HEK293 (cell line): ENCODE results near the gene LRRFIP1.

Experiments
- CTCF ChIA-PET: fragments of 350-600 bp; formaldehyde crosslinking; extraction: SDS; loops from one replicate; lab custom pipeline; 2021; ENCODE audit warnings: antibody characterized with exemption; lab: Yijun Ruan, JAX
- POLR2A ChIA-PET: fragments of 300-600 bp; formaldehyde crosslinking; extraction: SDS; loops from one replicate; lab custom pipeline; 2020; ENCODE audit warnings: antibody characterized with exemption, inconsistent platforms; lab: Yijun Ruan, JAX
- H3K27ac ChIP-seq: fragments of 200-500 bp; sonication (Bioruptor generic); 2 replicates; pipeline ENCODE4 v1.5.1; 2014; ENCODE audit warnings: low read depth, low read length, control low read depth, inconsistent platforms; ENCODE audit errors: extremely low read depth
- H3K36me3 ChIP-seq, 2 experiments: fragments of 200-500 bp in 1 of 2; sonication (Bioruptor generic) in 1 of 2; 1 replicate in 1 of 2; 2 replicates in 1 of 2; pipeline ENCODE4 v1.5.1; 2014 to 2017; ENCODE audit warnings: inconsistent platforms in 2 of 2, low read length in 2 of 2; ENCODE audit not compliant: control insufficient read depth in 2 of 2, insufficient read depth in 1 of 2
- H3K4me1 ChIP-seq: fragments of 200-500 bp; sonication (Bioruptor generic); 2 replicates; pipeline ENCODE4 v1.5.1; 2014; ENCODE audit warnings: mild to moderate bottlenecking, low read length, inconsistent platforms; ENCODE audit not compliant: control insufficient read depth, insufficient read depth
- H3K4me3 ChIP-seq: 2 replicates; pipeline ENCODE4 v1.5.1; 2011; ENCODE audit warnings: low read depth, mild to moderate bottlenecking, control low read depth, low read length, moderate library complexity
- H3K9me3 ChIP-seq: fragments of 200-500 bp; sonication (Bioruptor generic); 2 replicates; pipeline ENCODE4 v1.5.1; 2014; ENCODE audit warnings: low read depth, low read length, inconsistent platforms; ENCODE audit not compliant: control insufficient read depth, insufficient read depth
- ATF2 ChIP-seq: fragments of 450-650 bp; formaldehyde crosslinking; IDR thresholded peaks from 2 replicates; pipeline ENCODE4 v1.5.1; 2016; ENCODE audit warnings: missing biosample characterization, missing genetic modification characterization, low read depth
- ELK4 ChIP-seq: IDR thresholded peaks from 2 replicates; pipeline ENCODE4 v1.6.1; 2011; ENCODE audit warnings: mild to moderate bottlenecking, low read depth, low read length, borderline replicate concordance
- GLI2 ChIP-seq: fragments of 450-650 bp; formaldehyde crosslinking; IDR thresholded peaks from 2 replicates; pipeline ENCODE4; 2017; ENCODE audit warnings: missing biosample characterization, missing genetic modification characterization, low read depth, borderline replicate concordance
- PATZ1 ChIP-seq: fragments of 450-650 bp; formaldehyde crosslinking; IDR thresholded peaks from 2 replicates; pipeline ENCODE4 v1.5.1; 2016; ENCODE audit warnings: missing biosample characterization, missing genetic modification characterization
- PRDM4 ChIP-seq: fragments of 450-650 bp; formaldehyde crosslinking; IDR thresholded peaks from 2 replicates; pipeline ENCODE4 v1.5.1; 2017; ENCODE audit warnings: missing biosample characterization, missing genetic modification characterization
- SCRT2 ChIP-seq: fragments of 450-650 bp; formaldehyde crosslinking; IDR thresholded peaks from 2 replicates; pipeline ENCODE4 v1.5.1; 2016; ENCODE audit warnings: missing biosample characterization, missing genetic modification characterization
- WT1 ChIP-seq: fragments of 450-650 bp; formaldehyde crosslinking; IDR thresholded peaks from 2 replicates; pipeline ENCODE4 v1.5.1; 2016; ENCODE audit warnings: missing biosample characterization, missing genetic modification characterization
- YY1 ChIP-seq: fragments of 450-650 bp; formaldehyde crosslinking; IDR thresholded peaks from 2 replicates; pipeline ENCODE4 v1.5.1; 2018; ENCODE audit warnings: missing biosample characterization, missing genetic modification characterization
- ZBTB20 ChIP-seq: fragments of 450-650 bp; formaldehyde crosslinking; IDR thresholded peaks from 2 replicates; pipeline ENCODE4 v1.5.1; 2016; ENCODE audit warnings: missing biosample characterization, missing genetic modification characterization
- ZBTB21 ChIP-seq: fragments of 450-650 bp; formaldehyde crosslinking; IDR thresholded peaks from 2 replicates; pipeline ENCODE4 v1.5.1; 2017; ENCODE audit warnings: missing biosample characterization, missing genetic modification characterization
- ZFP3 ChIP-seq: fragments of 450-650 bp; formaldehyde crosslinking; IDR thresholded peaks from 2 replicates; pipeline ENCODE4 v1.5.1; 2016; ENCODE audit warnings: low read depth, missing biosample characterization, missing genetic modification characterization
- ZNF133 ChIP-seq: fragments of 450-650 bp; formaldehyde crosslinking; IDR thresholded peaks from 2 replicates; pipeline ENCODE4 v1.5.1; 2016; ENCODE audit warnings: missing biosample characterization, missing genetic modification characterization
- ZNF223 ChIP-seq: fragments of 450-650 bp; formaldehyde crosslinking; IDR thresholded peaks from 2 replicates; pipeline ENCODE4 v1.5.1; 2016; ENCODE audit warnings: missing biosample characterization, missing genetic modification characterization
- ZNF239 ChIP-seq: fragments of 450-650 bp; formaldehyde crosslinking; IDR thresholded peaks from 2 replicates; pipeline ENCODE4 v1.5.1; 2016; ENCODE audit warnings: missing biosample characterization, missing genetic modification characterization
- ZNF324 ChIP-seq: fragments of 450-650 bp; formaldehyde crosslinking; IDR thresholded peaks from 2 replicates; pipeline ENCODE4 v1.5.1; 2016; ENCODE audit warnings: missing biosample characterization, missing genetic modification characterization
- ZNF394 ChIP-seq: fragments of 450-650 bp; formaldehyde crosslinking; IDR thresholded peaks from 2 replicates; pipeline ENCODE4 v1.5.1; 2016; ENCODE audit warnings: missing biosample characterization, missing genetic modification characterization, mild to moderate bottlenecking, moderate library complexity, borderline replicate concordance
- ZNF48 ChIP-seq: fragments of 450-650 bp; formaldehyde crosslinking; IDR thresholded peaks from 2 replicates; pipeline ENCODE4 v1.5.1; 2016; ENCODE audit warnings: missing biosample characterization, missing genetic modification characterization
- ZNF529 ChIP-seq: fragments of 450-650 bp; formaldehyde crosslinking; IDR thresholded peaks from 2 replicates; pipeline ENCODE4 v1.5.1; 2017; ENCODE audit warnings: missing genetic modification characterization, missing biosample characterization; ENCODE audit not compliant: insufficient replicate concordance
- ZNF555 ChIP-seq: fragments of 450-650 bp; formaldehyde crosslinking; conservative IDR thresholded peaks from 2 replicates; pipeline ENCODE4 v1.5.1; 2017; ENCODE audit warnings: missing biosample characterization, mild to moderate bottlenecking, missing genetic modification characterization, inconsistent platforms
- ZNF560 ChIP-seq: fragments of 450-650 bp; formaldehyde crosslinking; IDR thresholded peaks from 2 replicates; pipeline ENCODE4 v1.5.1; 2017; ENCODE audit warnings: missing biosample characterization, missing genetic modification characterization, borderline replicate concordance
- ZNF561 ChIP-seq: fragments of 450-650 bp; IDR thresholded peaks from 2 replicates; pipeline ENCODE4 v1.5.1; 2018; ENCODE audit warnings: missing biosample characterization, missing genetic modification characterization, borderline replicate concordance
- ZNF610 ChIP-seq: fragments of 450-650 bp; formaldehyde crosslinking; IDR thresholded peaks from 2 replicates; pipeline ENCODE4 v1.5.1; 2016; ENCODE audit warnings: missing biosample characterization, missing genetic modification characterization, borderline replicate concordance
- ZNF629 ChIP-seq: fragments of 450-650 bp; formaldehyde crosslinking; IDR thresholded peaks from 2 replicates; pipeline ENCODE4 v1.5.1; 2017; ENCODE audit warnings: missing biosample characterization, missing genetic modification characterization
- ZNF645 ChIP-seq: fragments of 450-650 bp; formaldehyde crosslinking; IDR thresholded peaks from 2 replicates; pipeline ENCODE4; 2016; ENCODE audit warnings: missing biosample characterization, missing genetic modification characterization
- ZNF677 ChIP-seq: fragments of 450-650 bp; IDR thresholded peaks from 2 replicates; pipeline ENCODE4 v1.5.0; 2018; ENCODE audit warnings: missing biosample characterization, mild to moderate bottlenecking, missing genetic modification characterization, moderate library complexity
- ZNF701 ChIP-seq: fragments of 450-650 bp; formaldehyde crosslinking; IDR thresholded peaks from 2 replicates; pipeline ENCODE4 v1.5.1; 2016; ENCODE audit warnings: missing biosample characterization, missing genetic modification characterization
- ZNF777 ChIP-seq: fragments of 450-650 bp; formaldehyde crosslinking; IDR thresholded peaks from 2 replicates; pipeline ENCODE4 v1.5.1; 2017; ENCODE audit warnings: missing biosample characterization, missing genetic modification characterization, borderline replicate concordance

LRRFIP1 gene

GRCh38 chr2:237613679-237614078 is 13.7 kb upstream of the LRRFIP1 start:
- Histone ChIP-seq H3K9me3 (no peaks in the 10 kb centered on the region), H3K4me3 (no peak overlapping the region), H3K4me1 (no peaks in the 10 kb centered on the region), H3K27ac (no peak overlapping the region), H3K36me3 (no peaks in the 10 kb centered on the region)
- CTCF ChIA-PET: interaction anchor here (1.1 kb wide), 1 partner anchor 11 kb away, joined by 4 read pairs; no protein-coding TSS in a partner anchor
- POLR2A ChIA-PET: no interaction called here
- TF ChIP-seq PATZ1 (tag by site-specific recombination) (no peak), ZNF223 (tag by site-specific recombination) (no peak), ZNF555 (tag by site-specific recombination) (no peak), ZNF777 (tag by site-specific recombination) (no peak), ZNF48 (tag by site-specific recombination) (no peak), ZNF677 (tag by site-specific recombination) (no peak), ZNF701 (tag by site-specific recombination) (no peak), ZBTB20 (tag by site-specific recombination) (no peak), ZBTB21 (tag by site-specific recombination) (no peak), YY1 (tag by site-specific recombination) (no peak), ZNF239 (no peak), ZNF645 (tag by site-specific recombination) (no peak), GLI2 (no peak), ZNF133 (no peak), PRDM4 (tag by site-specific recombination) (no peak), ZNF529 (tag by site-specific recombination) (no peak), ZNF560 (tag by site-specific recombination) (no peak)

GRCh38 chr2:237614151-237614720 is 13.2 kb upstream of the LRRFIP1 start:
- no peaks in the 10 kb centered on the region for H3K4me1 ChIP-seq
- H3K9me3 ChIP-seq: no peaks in the 10 kb centered on the region
- H3K4me3 ChIP-seq: no peak overlapping the region
- no peaks in the 10 kb centered on the region for H3K36me3 ChIP-seq
- ChIA-PET CTCF (interaction anchor here (1.1 kb wide), 1 partner anchor 12 kb away, joined by 4 read pairs; no protein-coding TSS in a partner anchor), POLR2A (no interaction called here)
- H3K27ac ChIP-seq: no peak overlapping the region
- TF ChIP-seq ZNF561 (tag by site-specific recombination): no peak
- no peak for TF ChIP-seq ELK4
- no peak for TF ChIP-seq ZNF394
- no peak for TF ChIP-seq ZNF629 (tag by site-specific recombination)
- TF ChIP-seq WT1 (tag by site-specific recombination): no peak
- TF ChIP-seq ZNF610 (tag by site-specific recombination): no peak
- no peak for TF ChIP-seq ZNF324 (tag by site-specific recombination)
- TF ChIP-seq ZNF645 (tag by site-specific recombination): no peak
- no peak for TF ChIP-seq ATF2 (tag by site-specific recombination)
- TF ChIP-seq ZFP3 (tag by site-specific recombination): no peak
- no peak for TF ChIP-seq SCRT2 (tag by site-specific recombination)
